GM21367 (cell line): ENCODE results near the gene FOXD1.
"Not testable (repeated sequence)": the region's sequence is repeated elsewhere in the genome, so short reads cannot be mapped to it uniquely, and the experiment has no call there.

Experiments
- ATAC-seq: cut with Tn5 transposase; IDR thresholded peaks from one replicate; pipeline ENCODE4 v1.9.1; 2021; ENCODE audit not compliant: unreplicated experiment

Gene FOXD1

DNA sequence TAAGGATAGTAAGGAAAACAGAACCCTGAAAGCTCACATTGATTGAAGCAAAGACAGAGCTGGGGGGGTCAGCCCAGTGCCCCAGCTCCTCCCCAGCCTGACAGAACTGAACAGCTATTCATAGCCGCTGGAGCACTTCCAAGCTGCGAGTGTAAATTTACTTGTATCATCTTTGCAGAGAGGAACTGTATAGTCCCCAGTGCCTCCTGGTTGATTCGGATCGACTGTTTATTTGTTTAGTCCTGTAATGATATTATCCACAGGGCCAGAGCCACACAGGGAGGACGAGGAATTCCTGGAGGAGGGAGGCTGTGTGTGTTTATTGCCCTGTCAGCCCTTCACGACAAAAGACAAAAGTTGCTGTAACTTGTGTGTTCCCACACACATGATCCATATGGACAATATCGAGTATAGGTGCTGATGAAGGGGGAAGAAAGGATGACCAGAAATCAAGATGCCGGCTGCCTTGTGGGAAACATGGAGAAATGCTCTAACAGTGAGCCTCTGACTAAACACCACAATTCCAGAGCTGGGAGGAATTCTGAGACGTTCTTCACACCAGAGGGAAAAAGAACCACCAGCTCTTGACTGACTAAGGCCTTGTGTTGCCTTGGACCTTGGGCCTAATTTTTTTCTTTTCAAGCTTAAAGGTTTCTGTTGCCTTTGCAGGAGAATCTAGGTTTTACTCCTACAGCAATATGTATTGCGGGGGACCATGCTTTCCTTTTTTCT is 31.1 kb downstream of the FOXD1 start:
- no peak for ATAC-seq

DNA sequence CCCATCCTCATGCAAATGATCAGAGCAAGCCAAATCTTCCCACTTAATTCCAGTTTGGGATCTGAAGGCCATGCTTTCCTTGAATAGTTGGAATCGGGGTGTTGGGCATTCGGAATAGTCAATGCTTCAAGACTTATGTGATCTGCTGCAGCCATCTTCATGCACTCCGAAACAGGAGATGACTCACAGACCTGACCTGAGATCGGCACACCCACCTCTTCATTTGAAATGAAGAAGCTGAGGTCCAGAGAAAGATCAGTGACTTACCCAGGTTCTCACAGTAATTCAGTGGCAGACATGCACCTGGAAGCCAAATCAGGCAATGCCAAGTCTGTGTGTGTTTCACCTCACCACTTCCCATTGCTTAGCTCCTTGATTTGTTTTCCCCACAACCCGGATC is 33.0 kb downstream of the FOXD1 start:
- no peak for ATAC-seq

DNA sequence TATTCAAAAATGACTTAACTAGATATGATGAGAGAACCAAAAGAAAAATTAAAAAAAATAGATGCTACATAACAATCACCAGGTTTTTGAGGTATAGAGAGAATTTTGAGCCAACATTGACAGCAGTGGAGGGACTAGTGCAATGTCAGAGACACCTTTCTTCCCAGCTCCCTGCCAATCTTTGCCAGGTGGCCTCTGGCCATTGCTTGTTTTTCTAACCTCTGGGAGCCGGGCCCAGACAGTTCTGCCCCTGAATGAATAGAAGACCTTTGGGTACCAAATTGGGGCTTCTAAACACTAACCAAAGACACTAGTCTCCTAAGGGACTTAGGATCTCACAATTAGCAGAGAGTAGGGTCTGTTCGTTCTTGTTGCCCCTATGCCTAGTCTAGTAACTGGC is 33.4 kb downstream of the FOXD1 start:
- no peak for ATAC-seq

DNA sequence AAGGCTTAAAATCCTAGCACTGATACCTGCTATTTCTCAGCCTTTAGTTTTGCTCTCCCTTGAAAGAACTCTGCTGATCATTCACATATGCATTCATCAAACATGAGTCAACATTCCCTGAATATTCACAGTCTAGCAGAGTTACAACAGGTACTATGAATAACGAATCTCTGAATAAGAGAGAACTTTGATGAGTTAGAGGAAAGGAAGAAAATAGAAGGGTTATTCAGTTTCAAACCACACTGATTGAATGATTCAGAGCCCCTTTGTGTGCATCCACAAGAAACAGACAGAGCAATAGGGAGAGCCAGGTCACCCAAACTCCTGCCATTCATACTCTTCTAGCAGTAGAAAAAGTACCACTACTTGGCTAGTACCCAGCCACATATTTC is 36.0 kb downstream of the FOXD1 start:
- no peak for ATAC-seq

DNA sequence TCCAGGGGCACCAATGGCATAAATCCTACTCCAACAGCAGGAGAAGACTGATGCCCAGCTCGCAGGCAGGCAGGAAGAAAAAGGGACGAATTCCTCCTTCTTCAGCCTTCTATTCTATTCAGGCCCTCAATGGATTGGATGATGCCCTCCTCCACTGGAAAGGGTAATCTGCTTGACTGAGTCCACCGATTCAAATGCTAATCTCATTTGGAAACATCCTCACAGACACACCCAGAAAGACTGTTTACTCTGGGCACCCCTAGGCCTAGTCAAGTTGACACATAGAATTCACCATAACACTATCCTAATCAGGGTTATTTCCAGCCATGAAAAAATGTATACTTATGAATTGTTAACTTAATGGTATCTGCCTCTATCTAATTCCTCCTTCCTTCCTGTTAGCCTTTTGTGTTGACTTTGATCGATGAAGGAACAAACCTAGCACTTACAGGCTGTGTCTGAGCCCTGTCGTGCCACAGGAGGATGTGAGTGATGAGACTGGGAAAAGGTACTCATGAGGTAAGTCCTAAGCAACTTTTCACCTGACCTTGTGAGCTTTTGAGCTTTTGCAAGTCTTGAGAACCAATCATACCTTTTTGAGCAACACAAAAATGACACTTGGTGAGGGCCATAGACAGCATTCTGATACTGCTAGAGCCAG is 36.5 kb downstream of the FOXD1 start:
- ATAC-seq, result no peak

DNA sequence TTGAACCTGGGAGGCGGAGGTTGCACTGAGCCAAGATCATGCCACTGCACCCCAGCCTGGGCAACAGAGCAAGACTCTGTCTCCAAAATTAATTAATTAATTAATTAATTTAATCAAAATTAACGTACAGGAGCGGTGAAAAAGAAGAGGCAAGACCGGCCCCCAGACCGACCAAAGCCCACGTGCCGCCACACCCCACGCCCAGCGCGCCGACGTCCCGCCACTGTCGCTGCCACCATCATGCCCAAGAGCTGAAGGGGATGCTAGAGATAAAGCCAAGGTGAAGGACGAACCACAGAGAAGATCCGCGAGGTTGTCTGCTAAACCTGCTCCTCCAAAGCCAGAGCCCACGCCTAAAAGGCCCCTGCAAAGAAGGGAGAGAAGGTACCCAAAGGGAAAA is 38.6 kb downstream of the FOXD1 start:
- not testable (repeated sequence) for ATAC-seq

DNA sequence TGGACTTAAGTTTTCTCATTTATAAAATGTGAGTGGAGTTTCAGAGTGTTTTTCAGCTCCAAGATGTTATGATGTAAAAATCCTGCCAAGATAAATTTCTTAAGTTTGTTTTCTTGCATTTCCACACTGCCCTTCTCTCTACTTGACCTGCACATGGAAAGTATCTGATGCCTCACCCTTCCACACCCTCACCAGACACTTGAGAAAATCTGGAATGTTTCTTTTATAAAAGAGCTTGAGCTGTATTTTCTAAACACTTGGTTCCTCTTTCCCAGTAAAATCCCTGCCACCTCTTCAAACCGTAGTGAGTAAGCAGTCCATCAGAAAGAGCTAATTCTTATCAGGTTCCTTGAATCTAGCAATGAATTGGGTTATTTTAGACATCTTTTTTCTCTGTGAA is 42.9 kb downstream of the FOXD1 start:
- no peak for ATAC-seq

DNA sequence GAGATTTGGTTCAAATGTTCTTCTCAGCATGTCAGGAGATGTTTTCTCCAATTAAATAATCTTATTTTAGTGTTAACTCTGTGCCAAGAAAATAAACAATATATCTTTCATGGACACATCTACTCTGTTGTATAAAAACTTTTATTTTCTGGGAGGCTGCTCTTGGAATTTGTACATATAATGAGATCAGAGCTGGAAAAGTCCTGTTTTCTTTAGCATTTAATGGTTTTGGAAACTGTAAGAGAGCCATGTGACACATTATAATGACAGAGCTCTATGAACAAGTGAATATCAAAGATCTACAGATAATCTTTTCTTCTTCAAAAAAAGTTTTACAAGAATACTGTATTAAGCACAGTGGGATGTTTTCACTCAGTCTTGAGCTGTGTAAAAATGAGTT is 48.8 kb downstream of the FOXD1 start:
- no peak for ATAC-seq
